HEK293 (cell line): Measurements from ENCODE around the gene MYOM1.
"Not testable (repeated sequence)": the region's sequence is repeated elsewhere in the genome, so short reads cannot be mapped to it uniquely, and the experiment has no call there.

Source experiments
- CTCF ChIA-PET: fragments of 350-600 bp; formaldehyde crosslinking; extraction: SDS; loops from one replicate; lab custom pipeline; 2021; ENCODE audit warnings: antibody characterized with exemption; lab: Yijun Ruan, JAX
- POLR2A ChIA-PET: fragments of 300-600 bp; formaldehyde crosslinking; extraction: SDS; loops from one replicate; lab custom pipeline; 2020; ENCODE audit warnings: antibody characterized with exemption, inconsistent platforms; lab: Yijun Ruan, JAX
- H3K27ac ChIP-seq: fragments of 200-500 bp; sonication (Bioruptor generic); 2 replicates; pipeline ENCODE4 v1.5.1; 2014; ENCODE audit warnings: low read depth, low read length, control low read depth, inconsistent platforms; ENCODE audit errors: extremely low read depth
- H3K36me3 ChIP-seq, 2 experiments: fragments of 200-500 bp in 1 of 2; sonication (Bioruptor generic) in 1 of 2; 1 replicate in 1 of 2; 2 replicates in 1 of 2; pipeline ENCODE4 v1.5.1; 2014 to 2017; ENCODE audit warnings: inconsistent platforms in 2 of 2, low read length in 2 of 2; ENCODE audit not compliant: control insufficient read depth in 2 of 2, insufficient read depth in 1 of 2
- H3K4me1 ChIP-seq: fragments of 200-500 bp; sonication (Bioruptor generic); 2 replicates; pipeline ENCODE4 v1.5.1; 2014; ENCODE audit warnings: mild to moderate bottlenecking, low read length, inconsistent platforms; ENCODE audit not compliant: control insufficient read depth, insufficient read depth
- H3K4me3 ChIP-seq: 2 replicates; pipeline ENCODE4 v1.5.1; 2011; ENCODE audit warnings: low read depth, mild to moderate bottlenecking, control low read depth, low read length, moderate library complexity
- H3K9me3 ChIP-seq: fragments of 200-500 bp; sonication (Bioruptor generic); 2 replicates; pipeline ENCODE4 v1.5.1; 2014; ENCODE audit warnings: low read depth, low read length, inconsistent platforms; ENCODE audit not compliant: control insufficient read depth, insufficient read depth
- CTCF ChIP-seq: fragments of 450-650 bp; formaldehyde crosslinking; IDR thresholded peaks from 2 replicates; pipeline ENCODE4 v1.5.1; 2016; ENCODE audit warnings: missing biosample characterization, missing genetic modification characterization
- GLI2 ChIP-seq: fragments of 450-650 bp; formaldehyde crosslinking; IDR thresholded peaks from 2 replicates; pipeline ENCODE4; 2017; ENCODE audit warnings: missing biosample characterization, missing genetic modification characterization, low read depth, borderline replicate concordance
- GLIS2 ChIP-seq: fragments of 450-650 bp; formaldehyde crosslinking; IDR thresholded peaks from 2 replicates; pipeline ENCODE4 v1.5.1; 2016; ENCODE audit warnings: missing biosample characterization, missing genetic modification characterization
- PBX3 ChIP-seq: sonication (generic); formaldehyde crosslinking; IDR thresholded peaks from 2 replicates; pipeline ENCODE4 v1.8.1; 2022; ENCODE audit warnings: mild to moderate bottlenecking, moderate library complexity, missing genetic modification reagents
- TRIM28 ChIP-seq: IDR thresholded peaks from 2 replicates; pipeline ENCODE4 v1.6.1; 2011; ENCODE audit warnings: low read length, control low read depth, borderline replicate concordance
- ZFP37 ChIP-seq: fragments of 450-650 bp; formaldehyde crosslinking; IDR thresholded peaks from 2 replicates; pipeline ENCODE4 v1.5.1; 2016; ENCODE audit warnings: missing biosample characterization, missing genetic modification characterization
- ZNF133 ChIP-seq: fragments of 450-650 bp; formaldehyde crosslinking; IDR thresholded peaks from 2 replicates; pipeline ENCODE4 v1.5.1; 2016; ENCODE audit warnings: missing biosample characterization, missing genetic modification characterization
- ZNF202 ChIP-seq: fragments of 450-650 bp; formaldehyde crosslinking; IDR thresholded peaks from 2 replicates; pipeline ENCODE4 v1.5.1; 2016; ENCODE audit warnings: missing biosample characterization, missing genetic modification characterization, borderline replicate concordance
- ZNF449 ChIP-seq: fragments of 450-650 bp; formaldehyde crosslinking; IDR thresholded peaks from 2 replicates; pipeline ENCODE4 v1.5.1; 2017; ENCODE audit warnings: missing biosample characterization, mild to moderate bottlenecking, missing genetic modification characterization, moderate library complexity
- ZNF521 ChIP-seq: fragments of 450-650 bp; formaldehyde crosslinking; IDR thresholded peaks from 2 replicates; pipeline ENCODE4 v1.5.1; 2017; ENCODE audit warnings: missing biosample characterization, mild to moderate bottlenecking, missing genetic modification characterization
- ZNF654 ChIP-seq: fragments of 450-650 bp; formaldehyde crosslinking; IDR thresholded peaks from 2 replicates; pipeline ENCODE4 v1.5.1; 2016; ENCODE audit warnings: low read depth, missing biosample characterization, missing genetic modification characterization
- ZNF660 ChIP-seq: fragments of 450-650 bp; IDR thresholded peaks from 2 replicates; pipeline ENCODE4 v1.5.1; 2018; ENCODE audit warnings: missing biosample characterization, mild to moderate bottlenecking, missing genetic modification characterization
- ZNF704 ChIP-seq: fragments of 450-650 bp; formaldehyde crosslinking; IDR thresholded peaks from 2 replicates; pipeline ENCODE4 v1.5.1; 2016; ENCODE audit warnings: missing biosample characterization, missing genetic modification characterization
- ZXDB ChIP-seq: fragments of 450-650 bp; formaldehyde crosslinking; IDR thresholded peaks from 2 replicates; pipeline ENCODE4 v1.5.1; 2016; ENCODE audit warnings: missing biosample characterization, missing genetic modification characterization

Gene MYOM1

GRCh38 chr18:3066341-3067110, 153.2 kb downstream of the MYOM1 start:
- ChIA-PET POLR2A (no interaction called here), CTCF (interaction anchor here (1.6 to 2.4 kb wide), 2 partner anchors 11 to 42 kb away, joined by 3 to 9 read pairs; no protein-coding TSS in a partner anchor)
- no peaks in the 10 kb centered on the region for H3K9me3 ChIP-seq
- no peaks in the 10 kb centered on the region for H3K36me3 ChIP-seq
- no peak overlapping the region for H3K27ac ChIP-seq
- H3K4me1 ChIP-seq: no peaks in the 10 kb centered on the region
- no peak for TF ChIP-seq ZXDB (tag by site-specific recombination)
- TF ChIP-seq ZFP37 (tag by site-specific recombination): no peak
- TF ChIP-seq ZNF704 (tag by site-specific recombination): no peak
- TF ChIP-seq GLI2 (tag by site-specific recombination): no peak
- H3K4me3 ChIP-seq: no peak overlapping the region

GRCh38 chr18:3063766-3064165, 156.0 kb downstream of the MYOM1 start:
- H3K4me3 ChIP-seq, H3K4me1 ChIP-seq, H3K27ac ChIP-seq, H3K9me3 ChIP-seq, H3K36me3 ChIP-seq: not testable (repeated sequence)
- CTCF ChIA-PET: interaction anchor here (0.7 to 3.5 kb wide), 23 partner anchors 12 to 298 kb away, joined by 3 to 53 read pairs (median 5); no protein-coding TSS in a partner anchor
- POLR2A ChIA-PET: interaction anchor here (1.6 kb wide), 1 partner anchor 182 kb away, joined by 4 read pairs; no protein-coding TSS in a partner anchor

GRCh38 chr18:3062798-3063680, 156.7 kb downstream of the MYOM1 start:
- Histone ChIP-seq H3K27ac (no peak overlapping the region), H3K36me3 (no peaks in the 10 kb centered on the region), H3K9me3 (no peaks in the 10 kb centered on the region), H3K4me1 (no peaks in the 10 kb centered on the region), H3K4me3 (no peak overlapping the region)
- ChIA-PET POLR2A (interaction anchor here (1.6 kb wide), 1 partner anchor 183 kb away, joined by 4 read pairs; no protein-coding TSS in a partner anchor), CTCF (interaction anchor here (0.5 to 3.5 kb wide), 47 partner anchors 10 to 482 kb away, joined by 3 to 53 read pairs (median 4); no protein-coding TSS in a partner anchor)
- TF ChIP-seq CTCF: peak; percentile 61; the same call in 1 of the 2 replicates
- TF ChIP-seq ZNF654 (tag by site-specific recombination): peak; percentile 30
- TF ChIP-seq GLIS2 (tag by site-specific recombination): no peak
- TF ChIP-seq TRIM28: no peak

- H3K4me1 ChIP-seq: no peaks in the 10 kb centered on the region
- TF ChIP-seq ZNF660 (tag by site-specific recombination) (no peak), ZNF449 (tag by site-specific recombination) (no peak), ZNF521 (no peak), PBX3 (CRISPR knock-in tag) (no peak), ZNF202 (no peak), ZNF133 (tag by site-specific recombination) (no peak)
- H3K4me3 ChIP-seq: no peak overlapping the region
- no peaks in the 10 kb centered on the region for H3K36me3 ChIP-seq
- H3K9me3 ChIP-seq: no peaks in the 10 kb centered on the region
- ChIA-PET POLR2A (interaction anchor here (0.6 kb wide), 1 partner anchor 57 kb away, joined by 4 read pairs; no protein-coding TSS in a partner anchor), CTCF (interaction anchor here (0.8 to 3.5 kb wide), 23 partner anchors 14 to 184 kb away, joined by 3 to 53 read pairs (median 5); no protein-coding TSS in a partner anchor)
- no peak overlapping the region for H3K27ac ChIP-seq
Measured at GRCh38 chr18:3061581-3062312, 158.0 kb downstream of the MYOM1 start.
